ENCODE results near the gene EIF3D.

EIF3D gene

GRCh38 chr22:36549033-36549432 lies 20.1 kb upstream of the EIF3D start:
- TF ChIP-seq CTCF (IDR thresholded peaks at IDR 0.05; ENCODE audit: unreplicated experiment in 3 of 3): no peak
- Mint-ChIP-seq H3K4me1 (no peaks in the 10 kb centered on the region), H3K27ac (no peak overlapping the region), H3K4me3 (no peak overlapping the region), H3K27me3 (ENCODE audit: low read depth) (peaks cover 34% of the 10 kb centered on the region), H3K36me3 (ENCODE audit: low read depth) (no peaks in the 10 kb centered on the region), H3K9me3 (no peaks in the 10 kb centered on the region)

- H3K9me3 Mint-ChIP-seq: no peaks in the 10 kb centered on the region
- H3K4me1 Mint-ChIP-seq: no peaks in the 10 kb centered on the region
- H3K27ac Mint-ChIP-seq: no peak overlapping the region
- no peaks in the 10 kb centered on the region for H3K36me3 Mint-ChIP-seq (ENCODE audit: low read depth)
- TF ChIP-seq CTCF (IDR thresholded peaks at IDR 0.05; ENCODE audit: unreplicated experiment in 3 of 3): no peak
- H3K4me3 Mint-ChIP-seq: no peak overlapping the region
- H3K27me3 Mint-ChIP-seq (ENCODE audit: low read depth): peaks cover 33% of the 10 kb centered on the region
Measured at GRCh38 chr22:36548606-36549005, 19.6 kb upstream of the EIF3D start.

- Mint-ChIP-seq H3K27me3 (ENCODE audit: low read depth) (peaks cover 29% of the 10 kb centered on the region), H3K4me1 (no peaks in the 10 kb centered on the region), H3K4me3 (no peak overlapping the region), H3K9me3 (no peaks in the 10 kb centered on the region), H3K27ac (no peak overlapping the region), H3K36me3 (ENCODE audit: low read depth) (no peaks in the 10 kb centered on the region)
- no peak for TF ChIP-seq CTCF (IDR thresholded peaks at IDR 0.05; ENCODE audit: unreplicated experiment in 3 of 3)
Measured at GRCh38 chr22:36546932-36547331, 18.0 kb upstream of the EIF3D start.

GRCh38 chr22:36546092-36546804 lies 17.3 kb upstream of the EIF3D start:
- peak; percentile 53 to 70 (median 60) for TF ChIP-seq CTCF (IDR thresholded peaks at IDR 0.05; ENCODE audit: unreplicated experiment in 3 of 3)
- H3K27me3 Mint-ChIP-seq (ENCODE audit: low read depth): peaks cover 26% of the 10 kb centered on the region
- no peaks in the 10 kb centered on the region for H3K36me3 Mint-ChIP-seq (ENCODE audit: low read depth)
- H3K4me3 Mint-ChIP-seq: no peak overlapping the region
- H3K9me3 Mint-ChIP-seq: no peaks in the 10 kb centered on the region
- H3K4me1 Mint-ChIP-seq: no peaks in the 10 kb centered on the region
- H3K27ac Mint-ChIP-seq: no peak overlapping the region

GRCh38 chr22:36544107-36544620 lies 15.2 kb upstream of the EIF3D start:
- H3K4me1 Mint-ChIP-seq: no peaks in the 10 kb centered on the region
- no peak overlapping the region for H3K4me3 Mint-ChIP-seq
- H3K27me3 Mint-ChIP-seq (ENCODE audit: low read depth): peaks cover 8% of the 10 kb centered on the region
- no peak for TF ChIP-seq CTCF (IDR thresholded peaks at IDR 0.05; ENCODE audit: unreplicated experiment in 3 of 3)
- H3K27ac Mint-ChIP-seq: no peak overlapping the region
- H3K36me3 Mint-ChIP-seq (ENCODE audit: low read depth): no peaks in the 10 kb centered on the region
- H3K9me3 Mint-ChIP-seq: no peaks in the 10 kb centered on the region

GRCh38 chr22:36541831-36542411 lies 13.0 kb upstream of the EIF3D start:
- H3K27me3 Mint-ChIP-seq (ENCODE audit: low read depth): no peaks in the 10 kb centered on the region
- no peak overlapping the region for H3K27ac Mint-ChIP-seq
- no peak overlapping the region for H3K4me3 Mint-ChIP-seq
- no peaks in the 10 kb centered on the region for H3K36me3 Mint-ChIP-seq (ENCODE audit: low read depth)
- no peaks in the 10 kb centered on the region for H3K9me3 Mint-ChIP-seq
- TF ChIP-seq CTCF (IDR thresholded peaks at IDR 0.05; ENCODE audit: unreplicated experiment in 3 of 3): no peak
- peaks cover 3% of the 10 kb centered on the region for H3K4me1 Mint-ChIP-seq
